ENCODE measurements around the gene MPV17L2.

Gene MPV17L2

GRCh38 chr19:18216789-18217188 is 23.8 kb downstream of the MPV17L2 start:
- Histone ChIP-seq H3K79me2 (no peaks in the 10 kb centered on the region), H3K36me3 (ENCODE audit: control insufficient read depth, insufficient read depth, low read length) (no peaks in the 10 kb centered on the region), H3K9me3 (ENCODE audit: control insufficient read depth, low read length) (no peaks in the 10 kb centered on the region), H2AFZ (no peak overlapping the region), H3K9ac (no peak overlapping the region), H3K4me3 (ENCODE audit: low read depth, low read length) (no peak overlapping the region), H3K27ac (no peak overlapping the region), H3K4me1 (no peaks in the 10 kb centered on the region), H3K4me2 (ENCODE audit: low read length) (no peak overlapping the region), H3K27me3 (ENCODE audit: control insufficient read depth, insufficient read depth, low read length) (no peaks in the 10 kb centered on the region)
- TF ChIP-seq, protein P1, sequence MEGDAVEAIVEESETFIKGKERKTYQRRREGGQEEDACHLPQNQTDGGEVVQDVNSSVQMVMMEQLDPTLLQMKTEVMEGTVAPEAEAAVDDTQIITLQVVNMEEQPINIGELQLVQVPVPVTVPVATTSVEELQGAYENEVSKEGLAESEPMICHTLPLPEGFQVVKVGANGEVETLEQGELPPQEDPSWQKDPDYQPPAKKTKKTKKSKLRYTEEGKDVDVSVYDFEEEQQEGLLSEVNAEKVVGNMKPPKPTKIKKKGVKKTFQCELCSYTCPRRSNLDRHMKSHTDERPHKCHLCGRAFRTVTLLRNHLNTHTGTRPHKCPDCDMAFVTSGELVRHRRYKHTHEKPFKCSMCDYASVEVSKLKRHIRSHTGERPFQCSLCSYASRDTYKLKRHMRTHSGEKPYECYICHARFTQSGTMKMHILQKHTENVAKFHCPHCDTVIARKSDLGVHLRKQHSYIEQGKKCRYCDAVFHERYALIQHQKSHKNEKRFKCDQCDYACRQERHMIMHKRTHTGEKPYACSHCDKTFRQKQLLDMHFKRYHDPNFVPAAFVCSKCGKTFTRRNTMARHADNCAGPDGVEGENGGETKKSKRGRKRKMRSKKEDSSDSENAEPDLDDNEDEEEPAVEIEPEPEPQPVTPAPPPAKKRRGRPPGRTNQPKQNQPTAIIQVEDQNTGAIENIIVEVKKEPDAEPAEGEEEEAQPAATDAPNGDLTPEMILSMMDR (IDR thresholded peaks at IDR 0.05): no peak

DNA sequence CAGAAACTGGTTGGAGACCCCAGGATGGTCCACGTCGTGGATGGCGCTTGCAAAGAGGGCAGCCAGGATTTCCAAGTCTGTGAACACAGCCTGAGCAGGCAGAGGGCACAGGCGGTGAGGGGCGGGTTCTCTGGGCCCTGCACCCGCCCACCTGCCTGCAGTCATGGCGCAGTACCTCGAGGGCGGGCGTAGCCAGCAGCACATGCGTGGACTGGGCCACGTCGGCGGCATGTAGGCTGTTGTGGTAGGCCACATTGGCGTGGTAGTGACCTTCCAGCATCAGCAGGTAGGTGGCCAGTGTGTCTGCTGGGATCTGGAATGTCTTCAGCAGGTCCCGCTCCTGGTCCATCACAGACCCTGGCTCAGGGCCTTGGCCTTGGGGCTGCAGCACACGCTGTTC is 25.1 kb downstream of the MPV17L2 start:
- Histone ChIP-seq H3K9ac (no peak overlapping the region), H2AFZ (no peak overlapping the region)

DNA sequence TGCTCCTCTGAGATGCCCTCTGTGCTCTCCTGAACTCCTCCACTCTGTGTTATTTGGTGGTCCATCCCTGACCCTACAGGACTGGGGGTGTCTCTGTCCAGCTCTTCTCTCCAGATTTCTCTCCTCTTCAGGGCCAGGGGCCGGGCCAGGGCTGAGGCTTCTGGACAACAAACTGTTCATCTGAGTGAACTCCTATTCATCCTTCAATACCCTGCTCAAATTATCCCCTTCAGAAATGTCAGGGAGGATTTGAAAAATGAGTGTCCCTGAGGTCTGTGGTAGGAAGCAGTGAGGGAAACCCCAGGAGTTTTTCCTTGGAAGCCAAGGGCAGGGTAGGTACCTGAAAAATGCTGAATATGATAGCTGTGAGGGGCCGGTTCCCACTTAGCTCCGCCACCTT is 25.6 kb downstream of the MPV17L2 start:
- TF ChIP-seq, protein P1 (IDR thresholded peaks at IDR 0.05): no peak
- Histone ChIP-seq H3K4me2 (ENCODE audit: low read length) (no peak overlapping the region), H3K9me3 (ENCODE audit: control insufficient read depth, low read length) (no peaks in the 10 kb centered on the region), H2AFZ (no peak overlapping the region), H3K27ac (no peak overlapping the region), H3K4me3 (ENCODE audit: low read depth, low read length) (no peak overlapping the region), H3K79me2 (no peaks in the 10 kb centered on the region), H3K36me3 (ENCODE audit: control insufficient read depth, insufficient read depth, low read length) (no peaks in the 10 kb centered on the region), H3K27me3 (ENCODE audit: control insufficient read depth, insufficient read depth, low read length) (no peaks in the 10 kb centered on the region), H3K4me1 (no peaks in the 10 kb centered on the region), H3K9ac (no peak overlapping the region)

More for the DNA sequence above, 25.1 kb downstream of the MPV17L2 start:
- Histone ChIP-seq H3K4me3 (ENCODE audit: low read depth, low read length) (no peak overlapping the region), H3K4me2 (ENCODE audit: low read length) (no peak overlapping the region), H3K9me3 (ENCODE audit: control insufficient read depth, low read length) (no peaks in the 10 kb centered on the region), H3K36me3 (ENCODE audit: control insufficient read depth, insufficient read depth, low read length) (no peaks in the 10 kb centered on the region), H3K4me1 (no peaks in the 10 kb centered on the region), H3K27ac (no peak overlapping the region), H3K27me3 (ENCODE audit: control insufficient read depth, insufficient read depth, low read length) (no peaks in the 10 kb centered on the region), H3K79me2 (no peaks in the 10 kb centered on the region)
- TF ChIP-seq, protein P1 (IDR thresholded peaks at IDR 0.05): no peak

DNA sequence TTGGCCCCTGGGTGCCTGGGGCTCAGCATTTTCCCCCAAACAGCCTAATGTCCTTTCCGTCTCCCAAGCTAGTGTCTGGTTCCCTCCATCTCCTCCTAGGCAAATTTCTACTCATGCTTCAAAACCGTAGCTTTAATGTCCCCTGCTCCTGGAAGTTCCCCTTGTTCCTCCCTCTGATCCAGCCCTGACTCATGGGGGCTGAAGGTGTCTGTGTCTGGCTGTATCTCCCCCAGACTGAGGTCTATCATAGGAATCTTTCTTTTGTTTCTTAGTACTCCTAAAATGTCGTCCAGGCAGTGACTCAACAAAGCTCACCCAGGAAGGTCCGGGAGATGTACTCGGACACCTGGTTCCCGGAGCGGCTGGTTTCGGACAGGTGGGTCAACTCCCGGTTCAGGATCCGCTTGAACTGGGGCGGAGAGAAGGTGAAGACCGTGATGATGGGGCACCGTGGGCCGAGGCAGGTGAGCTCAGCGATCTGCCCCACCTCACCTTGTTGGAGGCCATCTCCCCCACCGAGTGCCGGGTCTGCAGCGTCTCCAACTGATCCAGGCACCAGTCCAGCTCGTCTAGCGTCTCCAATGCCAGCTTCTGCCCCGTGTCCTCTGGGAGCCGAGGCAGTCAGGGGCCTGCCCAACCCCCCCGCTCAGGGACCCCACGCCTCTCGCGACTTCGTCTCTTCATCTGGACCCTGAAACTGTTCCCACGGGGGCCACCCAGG is 27.1 kb downstream of the MPV17L2 start:
- H3K79me2 ChIP-seq: no peaks in the 10 kb centered on the region
- no peak overlapping the region for H2AFZ ChIP-seq
- no peaks in the 10 kb centered on the region for H3K9me3 ChIP-seq (ENCODE audit: control insufficient read depth, low read length)
- H3K4me1 ChIP-seq: peaks cover 6% of the 10 kb centered on the region
- no peak overlapping the region for H3K9ac ChIP-seq
- no peak overlapping the region for H3K4me3 ChIP-seq (ENCODE audit: low read depth, low read length)
- H3K4me2 ChIP-seq (ENCODE audit: low read length): no peak overlapping the region
- TF ChIP-seq, protein P1 (IDR thresholded peaks at IDR 0.05): no peak
- no peaks in the 10 kb centered on the region for H3K27me3 ChIP-seq (ENCODE audit: control insufficient read depth, insufficient read depth, low read length)
- H3K27ac ChIP-seq: no peak overlapping the region
- H3K36me3 ChIP-seq (ENCODE audit: control insufficient read depth, insufficient read depth, low read length): no peaks in the 10 kb centered on the region

All from parathyroid adenoma (tissue), 2 donors.